ENCODE results near the gene PTPRQ. TPM values are rescaled to one million over a fixed set of nuclear protein-coding genes. Genes with fewer than 3 reads are reported as not detected.

The PTPRQ gene
- total and polyA plus RNA-seq, 2 of the 8 experiments (the other 6 are each of a cell fraction or from before 2014, with no cell fraction given): not detected

DNA sequence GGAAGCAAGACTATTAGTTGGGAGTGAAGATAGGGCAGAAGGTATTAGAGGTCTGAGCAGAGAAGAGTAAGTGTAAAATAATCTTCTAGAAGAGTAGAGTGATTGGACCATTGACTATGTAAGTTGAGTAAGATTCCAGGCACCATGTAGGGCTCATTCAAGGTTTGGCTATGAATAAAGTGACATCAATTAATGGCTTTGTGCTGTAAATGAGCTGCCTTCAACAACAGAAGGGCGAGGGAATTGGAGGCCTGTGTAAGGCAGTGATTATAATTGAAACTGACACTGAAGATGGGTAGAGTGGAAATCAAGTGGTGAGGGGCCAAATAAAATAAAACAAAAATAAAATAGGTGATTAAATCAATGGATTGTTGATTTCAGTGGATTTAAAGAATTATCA is 26.4 kb downstream of the PTPRQ start:
- CTCF ChIA-PET (ENCODE audit: partially characterized antibody): interaction anchor here (1.0 to 2.8 kb wide), 4 partner anchors 10 to 240 kb away, joined by 4 to 10 read pairs (median 4); no protein-coding TSS in a partner anchor
- H2BK20ac ChIP-seq (ENCODE audit: low read length): no peak overlapping the region
- no peak for DNase-seq (ENCODE audit: low read depth in 1 of 2, low spot score in 2 of 2)
- TF ChIP-seq FOSL1 (IDR thresholded peaks at IDR 0.05; ENCODE audit: insufficient read depth, low read depth, low read length) (no peak), JUND (IDR thresholded peaks at IDR 0.05; ENCODE audit: low read length) (no peak), BCL11A (IDR thresholded peaks at IDR 0.05; ENCODE audit: low read depth in 2 of 2, low read length in 2 of 2) (no peak), EGR1 (IDR thresholded peaks at IDR 0.05; ENCODE audit: borderline replicate concordance, low read depth, low read length) (no peak), SAP30 (IDR thresholded peaks at IDR 0.05; ENCODE audit: insufficient read depth, insufficient replicate concordance, low read length) (no peak), RBBP5 (IDR thresholded peaks at IDR 0.05; ENCODE audit: borderline replicate concordance, low read depth, low read length) (no peak), ASH2L (IDR thresholded peaks at IDR 0.05; ENCODE audit: low read length) (no peak), HDAC2 (IDR thresholded peaks at IDR 0.05; ENCODE audit: borderline replicate concordance in 1 of 2, low read depth in 2 of 2, low read length in 2 of 2) (no peak), GABPA (IDR thresholded peaks at IDR 0.05; ENCODE audit: borderline replicate concordance, insufficient read depth, low read length) (no peak), SP1 (IDR thresholded peaks at IDR 0.05; ENCODE audit: low read depth, low read length) (no peak), NRF1 (IDR thresholded peaks at IDR 0.05; ENCODE audit: low read depth, low read length) (no peak), SIRT6 (IDR thresholded peaks at IDR 0.05; ENCODE audit: low read length) (no peak), POLR2A (IDR thresholded peaks at IDR 0.05; ENCODE audit: control extremely low read depth in 1 of 2, low read depth in 2 of 2, low read length in 2 of 2) (no peak), TEAD4 (IDR thresholded peaks at IDR 0.05; ENCODE audit: low read depth, low read length) (0 out of 2 replicates have a peak, but pooled peaks have one; percentile 10), SIX5 (IDR thresholded peaks at IDR 0.05; ENCODE audit: low read depth, low read length) (no peak)

More for the DNA sequence above, 26.4 kb downstream of the PTPRQ start:
- no peak overlapping the region for H3K14ac ChIP-seq (ENCODE audit: insufficient read length)
- H3K4me3 ChIP-seq (ENCODE audit: extremely low read depth in 1 of 4, insufficient read depth in 2 of 4, low read depth in 3 of 4, low read length in 4 of 4): peak overlapping the region in 1 of 4 experiments; percentile 7; a peak in 2 of 8 replicates
- no peak overlapping the region for H2BK15ac ChIP-seq (ENCODE audit: low read length)
- peaks cover 0 to 2% (median 0%) of the 10 kb centered on the region in 4 experiments; a peak in 2 of 7 replicates for H3K4me1 ChIP-seq (replicated peaks in 1 of 4; ENCODE audit: control insufficient read depth in 3 of 4, insufficient read depth in 4 of 4, low read length in 3 of 4)
- 54% methylated on average over 1 of the region's 1 CpG; no CpG with 5 or more reads in 1 of the 2 experiments for WGBS, 2 experiments (ENCODE audit: extremely low coverage in 1 of 2, insufficient coverage in 1 of 2, insufficient read length in 1 of 2, insufficient replicate concordance in 2 of 2, low coverage in 1 of 2, low lambda C conversion rate in 2 of 2, missing lambda C conversion rate in 1 of 2)
- no peaks in the 10 kb centered on the region for H3K36me3 ChIP-seq (ENCODE audit: control insufficient read depth in 2 of 4, insufficient read depth in 4 of 4, low read length in 3 of 4)
- no peak overlapping the region for H3K56ac ChIP-seq (replicated peaks; ENCODE audit: insufficient read length, low read depth, low read length)
- peak; percentile 91 for FAIRE-seq
- no peaks in the 10 kb centered on the region for H3K79me1 ChIP-seq (ENCODE audit: low read depth, low read length)
- no peak overlapping the region for H3K9ac ChIP-seq (replicated peaks in 1 of 4; ENCODE audit: extremely low read depth in 1 of 4, low read depth in 3 of 4, low read length in 3 of 4)
- H3K27me3 ChIP-seq (replicated peaks in 1 of 4; ENCODE audit: control insufficient read depth in 3 of 4, extremely low read depth in 1 of 4, insufficient read depth in 3 of 4, low read length in 3 of 4): no peaks in the 10 kb centered on the region
- H3K9me3 ChIP-seq (ENCODE audit: insufficient read depth in 2 of 2, low read depth in 1 of 2, low read length in 1 of 2): no peaks in the 10 kb centered on the region
- no peak overlapping the region for H3K23ac ChIP-seq (ENCODE audit: insufficient read length)
- H3K79me2 ChIP-seq (ENCODE audit: control insufficient read depth in 1 of 2, insufficient read depth in 2 of 2, low read length in 2 of 2): no peaks in the 10 kb centered on the region
- H3K18ac ChIP-seq (ENCODE audit: extremely low read depth, low read length): no peak overlapping the region
- no peaks in the 10 kb centered on the region for H3K23me2 ChIP-seq (ENCODE audit: low read depth, low read length)
- H4K8ac ChIP-seq (ENCODE audit: extremely low read depth, insufficient read depth, low read length): no peak overlapping the region
- no peak overlapping the region for H2BK5ac ChIP-seq (ENCODE audit: low read depth, low read length)
- no peak overlapping the region for H2BK120ac ChIP-seq (replicated peaks; ENCODE audit: low read depth, low read length)
- H4K5ac ChIP-seq (ENCODE audit: insufficient read length, low read depth, low read length): no peak overlapping the region
- no peak overlapping the region for H2AFZ ChIP-seq (ENCODE audit: low read length)
- no peaks in the 10 kb centered on the region for H4K20me1 ChIP-seq (replicated peaks in 1 of 2; ENCODE audit: control insufficient read depth in 1 of 2, insufficient read depth in 2 of 2, low read length in 2 of 2)
- no peak overlapping the region for H3K27ac ChIP-seq (ENCODE audit: low read depth, low read length)
- no peak overlapping the region for H2BK12ac ChIP-seq (ENCODE audit: low read depth, low read length)
- H3K4ac ChIP-seq (replicated peaks; ENCODE audit: insufficient read length, low read depth, low read length): no peak overlapping the region
- H2AK5ac ChIP-seq (ENCODE audit: low read depth, low read length): no peak overlapping the region
- H3K4me2 ChIP-seq (ENCODE audit: insufficient read depth in 1 of 2, low read depth in 2 of 2, low read length in 2 of 2): peak overlapping the region in 1 of 2 experiments; percentile 25; a peak in 2 of 4 replicates
- H4K91ac ChIP-seq (replicated peaks; ENCODE audit: insufficient read length, low read length): no peak overlapping the region
- POLR2A ChIA-PET (ENCODE audit: partially characterized antibody): no interaction called here

Data from H1 (cell line).